ENCODE results near the gene RAP1GDS1.

DNA sequence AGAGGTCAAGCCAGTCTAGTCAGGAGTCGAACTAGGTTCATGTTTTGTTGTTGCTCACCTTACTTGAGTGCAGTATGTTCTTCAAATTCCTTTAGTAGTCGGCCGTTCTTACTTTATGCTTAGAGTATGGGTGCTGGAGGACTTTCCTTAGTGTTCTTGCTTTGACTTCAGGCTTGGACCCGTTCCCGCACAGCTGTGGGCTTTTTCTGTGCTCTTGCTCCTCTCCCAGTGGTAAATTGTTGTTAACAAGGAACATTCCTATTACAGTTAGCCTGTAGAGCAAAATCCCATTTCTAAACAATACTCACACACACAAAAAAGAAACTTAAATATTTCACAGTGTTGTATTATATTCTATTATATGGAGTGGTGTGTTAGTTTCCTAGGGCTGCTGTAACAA, 113.5 kb downstream of the RAP1GDS1 start:
- TF ChIP-seq ESRRG (CRISPR knock-in tag; IDR thresholded peaks at IDR 0.05) (no peak), ZFP3 (CRISPR knock-in tag; IDR thresholded peaks at IDR 0.05) (no peak), ZC3H10 (CRISPR knock-in tag; IDR thresholded peaks at IDR 0.05) (no peak), RARB (CRISPR knock-in tag; IDR thresholded peaks at IDR 0.05) (no peak), CSDC2 (CRISPR knock-in tag; IDR thresholded peaks at IDR 0.05) (no peak), OSR1 (CRISPR knock-in tag; IDR thresholded peaks at IDR 0.05) (no peak), ISL1 (CRISPR knock-in tag; IDR thresholded peaks at IDR 0.05) (no peak)
- TF ChIP-seq, protein P1, sequence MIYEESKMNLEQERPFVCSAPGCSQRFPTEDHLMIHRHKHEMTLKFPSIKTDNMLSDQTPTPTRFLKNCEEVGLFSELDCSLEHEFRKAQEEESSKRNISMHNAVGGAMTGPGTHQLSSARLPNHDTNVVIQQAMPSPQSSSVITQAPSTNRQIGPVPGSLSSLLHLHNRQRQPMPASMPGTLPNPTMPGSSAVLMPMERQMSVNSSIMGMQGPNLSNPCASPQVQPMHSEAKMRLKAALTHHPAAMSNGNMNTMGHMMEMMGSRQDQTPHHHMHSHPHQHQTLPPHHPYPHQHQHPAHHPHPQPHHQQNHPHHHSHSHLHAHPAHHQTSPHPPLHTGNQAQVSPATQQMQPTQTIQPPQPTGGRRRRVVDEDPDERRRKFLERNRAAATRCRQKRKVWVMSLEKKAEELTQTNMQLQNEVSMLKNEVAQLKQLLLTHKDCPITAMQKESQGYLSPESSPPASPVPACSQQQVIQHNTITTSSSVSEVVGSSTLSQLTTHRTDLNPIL (CRISPR knock-in tag; IDR thresholded peaks at IDR 0.05; ENCODE audit: low read depth): no peak
- TF ChIP-seq, protein P2, sequence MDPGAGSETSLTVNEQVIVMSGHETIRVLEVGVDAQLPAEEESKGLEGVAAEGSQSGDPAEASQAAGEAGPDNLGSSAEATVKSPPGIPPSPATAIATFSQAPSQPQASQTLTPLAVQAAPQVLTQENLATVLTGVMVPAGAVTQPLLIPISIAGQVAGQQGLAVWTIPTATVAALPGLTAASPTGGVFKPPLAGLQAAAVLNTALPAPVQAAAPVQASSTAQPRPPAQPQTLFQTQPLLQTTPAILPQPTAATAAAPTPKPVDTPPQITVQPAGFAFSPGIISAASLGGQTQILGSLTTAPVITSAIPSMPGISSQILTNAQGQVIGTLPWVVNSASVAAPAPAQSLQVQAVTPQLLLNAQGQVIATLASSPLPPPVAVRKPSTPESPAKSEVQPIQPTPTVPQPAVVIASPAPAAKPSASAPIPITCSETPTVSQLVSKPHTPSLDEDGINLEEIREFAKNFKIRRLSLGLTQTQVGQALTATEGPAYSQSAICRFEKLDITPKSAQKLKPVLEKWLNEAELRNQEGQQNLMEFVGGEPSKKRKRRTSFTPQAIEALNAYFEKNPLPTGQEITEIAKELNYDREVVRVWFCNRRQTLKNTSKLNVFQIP (CRISPR knock-in tag; IDR thresholded peaks at IDR 0.05; ENCODE audit: borderline replicate concordance, low read depth): no peak
- TF ChIP-seq, protein P3, sequence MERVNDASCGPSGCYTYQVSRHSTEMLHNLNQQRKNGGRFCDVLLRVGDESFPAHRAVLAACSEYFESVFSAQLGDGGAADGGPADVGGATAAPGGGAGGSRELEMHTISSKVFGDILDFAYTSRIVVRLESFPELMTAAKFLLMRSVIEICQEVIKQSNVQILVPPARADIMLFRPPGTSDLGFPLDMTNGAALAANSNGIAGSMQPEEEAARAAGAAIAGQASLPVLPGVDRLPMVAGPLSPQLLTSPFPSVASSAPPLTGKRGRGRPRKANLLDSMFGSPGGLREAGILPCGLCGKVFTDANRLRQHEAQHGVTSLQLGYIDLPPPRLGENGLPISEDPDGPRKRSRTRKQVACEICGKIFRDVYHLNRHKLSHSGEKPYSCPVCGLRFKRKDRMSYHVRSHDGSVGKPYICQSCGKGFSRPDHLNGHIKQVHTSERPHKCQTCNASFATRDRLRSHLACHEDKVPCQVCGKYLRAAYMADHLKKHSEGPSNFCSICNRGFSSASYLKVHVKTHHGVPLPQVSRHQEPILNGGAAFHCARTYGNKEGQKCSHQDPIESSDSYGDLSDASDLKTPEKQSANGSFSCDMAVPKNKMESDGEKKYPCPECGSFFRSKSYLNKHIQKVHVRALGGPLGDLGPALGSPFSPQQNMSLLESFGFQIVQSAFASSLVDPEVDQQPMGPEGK (CRISPR knock-in tag; IDR thresholded peaks at IDR 0.05; ENCODE audit: borderline replicate concordance): no peak
- TF ChIP-seq, protein P4, sequence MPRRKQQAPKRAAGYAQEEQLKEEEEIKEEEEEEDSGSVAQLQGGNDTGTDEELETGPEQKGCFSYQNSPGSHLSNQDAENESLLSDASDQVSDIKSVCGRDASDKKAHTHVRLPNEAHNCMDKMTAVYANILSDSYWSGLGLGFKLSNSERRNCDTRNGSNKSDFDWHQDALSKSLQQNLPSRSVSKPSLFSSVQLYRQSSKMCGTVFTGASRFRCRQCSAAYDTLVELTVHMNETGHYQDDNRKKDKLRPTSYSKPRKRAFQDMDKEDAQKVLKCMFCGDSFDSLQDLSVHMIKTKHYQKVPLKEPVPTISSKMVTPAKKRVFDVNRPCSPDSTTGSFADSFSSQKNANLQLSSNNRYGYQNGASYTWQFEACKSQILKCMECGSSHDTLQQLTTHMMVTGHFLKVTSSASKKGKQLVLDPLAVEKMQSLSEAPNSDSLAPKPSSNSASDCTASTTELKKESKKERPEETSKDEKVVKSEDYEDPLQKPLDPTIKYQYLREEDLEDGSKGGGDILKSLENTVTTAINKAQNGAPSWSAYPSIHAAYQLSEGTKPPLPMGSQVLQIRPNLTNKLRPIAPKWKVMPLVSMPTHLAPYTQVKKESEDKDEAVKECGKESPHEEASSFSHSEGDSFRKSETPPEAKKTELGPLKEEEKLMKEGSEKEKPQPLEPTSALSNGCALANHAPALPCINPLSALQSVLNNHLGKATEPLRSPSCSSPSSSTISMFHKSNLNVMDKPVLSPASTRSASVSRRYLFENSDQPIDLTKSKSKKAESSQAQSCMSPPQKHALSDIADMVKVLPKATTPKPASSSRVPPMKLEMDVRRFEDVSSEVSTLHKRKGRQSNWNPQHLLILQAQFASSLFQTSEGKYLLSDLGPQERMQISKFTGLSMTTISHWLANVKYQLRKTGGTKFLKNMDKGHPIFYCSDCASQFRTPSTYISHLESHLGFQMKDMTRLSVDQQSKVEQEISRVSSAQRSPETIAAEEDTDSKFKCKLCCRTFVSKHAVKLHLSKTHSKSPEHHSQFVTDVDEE (CRISPR knock-in tag; IDR thresholded peaks at IDR 0.05): no peak

All from SK-N-SH treated with all-trans-retinoic acid at 6 μM for 48 hours (cell line).